ENCODE data around the gene GSTA4.
"Not testable (repeated sequence)": the region's sequence is repeated elsewhere in the genome, so short reads cannot be mapped to it uniquely, and the experiment has no call there.

Gene GSTA4

DNA sequence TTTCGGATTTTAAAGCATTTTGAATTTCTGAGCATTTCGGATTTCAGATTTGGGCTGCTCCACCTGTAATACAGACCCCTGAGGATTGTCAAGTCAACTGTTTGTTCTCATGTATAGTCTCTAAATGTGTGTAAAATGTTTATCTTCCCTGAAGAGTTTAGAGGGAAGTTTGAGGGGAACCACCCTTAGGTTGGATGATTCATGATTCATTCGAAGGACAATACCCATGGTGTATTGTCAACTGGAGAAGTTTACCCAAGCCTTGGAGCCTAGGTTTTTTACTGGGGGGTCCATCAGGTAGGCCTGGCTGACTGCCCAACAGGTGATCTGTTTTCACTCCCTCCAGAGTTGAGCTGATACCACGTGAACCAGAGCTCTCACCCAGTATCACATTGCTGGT is 18.9 kb downstream of the GSTA4 start:
- DNase-seq (ENCODE audit: low read depth, low spot score): no peak

DNA sequence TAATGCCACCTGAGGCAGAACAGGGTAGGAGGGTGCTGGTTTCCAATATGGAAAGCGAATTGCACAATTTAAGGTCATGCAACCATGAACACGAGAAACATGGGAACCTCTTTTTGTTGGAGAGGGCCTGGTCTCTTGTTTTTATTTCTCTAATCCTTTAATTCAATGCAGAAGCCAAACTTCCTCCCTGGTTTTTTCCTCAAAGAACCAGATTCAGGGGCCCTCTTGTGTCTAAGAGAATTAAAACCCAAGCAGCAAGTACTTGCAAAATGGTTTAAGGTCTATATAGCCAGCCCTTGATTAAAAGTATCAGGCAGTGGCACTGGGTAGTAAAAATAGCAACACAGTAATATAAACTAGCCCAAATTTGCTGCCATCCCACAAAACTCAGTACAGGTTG is 19.5 kb downstream of the GSTA4 start:
- DNase-seq (ENCODE audit: low read depth, low spot score): no peak

- DNase-seq (ENCODE audit: low read depth, low spot score): no peak
Observed at GRCh38 chr6:52972989-52973388, 22.1 kb downstream of the GSTA4 start.

DNA sequence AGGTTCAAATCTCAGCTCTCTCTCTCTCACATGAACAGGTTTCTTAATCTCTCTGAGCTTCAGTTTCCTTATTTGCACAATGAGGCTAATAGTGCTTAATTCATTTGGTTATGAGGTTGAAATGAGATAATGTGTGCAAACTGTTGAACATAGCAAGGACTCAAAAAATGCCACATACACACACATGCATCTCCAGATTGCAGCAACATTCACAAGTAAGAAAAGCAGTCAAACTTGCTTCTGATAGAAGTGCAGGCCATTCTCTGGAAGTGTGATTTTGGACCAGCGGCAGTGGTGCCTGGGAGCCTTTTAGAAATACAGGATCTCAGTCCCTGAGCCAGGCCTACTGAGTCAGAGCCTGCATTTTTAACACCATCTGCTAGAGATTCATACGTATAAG is 25.7 kb downstream of the GSTA4 start:
- no peak for DNase-seq (ENCODE audit: low read depth, low spot score)

- no peak for DNase-seq (ENCODE audit: low read depth, low spot score)
Observed at GRCh38 chr6:52966101-52966500, 29.0 kb downstream of the GSTA4 start.

DNA sequence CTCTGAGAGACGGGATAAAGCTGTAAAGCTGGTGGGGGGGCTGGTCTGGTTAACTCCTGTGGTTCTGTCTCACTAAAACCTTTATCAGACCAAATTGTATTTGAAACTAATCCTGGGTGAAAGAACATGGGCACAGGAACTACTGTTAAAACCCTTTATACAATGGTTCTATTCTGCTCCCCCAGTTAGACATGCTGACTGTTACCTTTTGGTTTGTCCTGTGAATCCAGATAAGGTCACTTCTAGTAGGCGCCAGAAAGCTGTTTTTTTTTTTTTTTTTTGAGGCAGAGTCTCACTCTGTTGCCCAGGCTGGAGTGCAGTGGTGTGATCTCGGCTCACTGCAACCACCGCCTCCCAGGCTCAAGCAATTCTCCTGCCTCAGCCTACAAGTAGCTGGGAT is 29.7 kb downstream of the GSTA4 start:
- no peak for DNase-seq (ENCODE audit: low read depth, low spot score)

- no peak for DNase-seq (ENCODE audit: low read depth, low spot score)
Observed at GRCh38 chr6:52964318-52964717, 30.8 kb downstream of the GSTA4 start.

GRCh38 chr6:52962701-52963100 is 32.4 kb downstream of the GSTA4 start:
- no peak for DNase-seq (ENCODE audit: low read depth, low spot score)

- not testable (repeated sequence) for DNase-seq (ENCODE audit: low read depth, low spot score)
Observed at GRCh38 chr6:52961022-52961421, 34.1 kb downstream of the GSTA4 start.

DNA sequence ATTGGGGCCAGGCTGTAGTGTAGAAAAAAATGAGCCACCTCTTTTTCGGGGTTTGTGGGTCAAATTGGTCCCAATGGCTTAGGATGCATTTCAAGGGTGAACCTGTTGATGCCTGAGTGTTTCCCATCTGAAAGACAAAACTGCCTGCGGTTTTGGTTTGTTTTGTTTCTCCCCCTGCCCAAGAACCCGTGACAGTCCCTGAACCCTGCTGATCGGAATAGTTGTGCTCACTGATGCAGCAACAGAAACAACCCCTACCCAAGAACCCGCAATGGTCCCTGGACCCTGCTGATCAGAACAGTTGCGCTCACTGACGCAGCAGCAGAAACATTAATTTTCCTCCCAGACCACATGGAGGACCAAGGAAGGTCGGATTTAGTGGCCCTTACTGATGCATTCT is 34.9 kb downstream of the GSTA4 start:
- not testable (repeated sequence) for DNase-seq (ENCODE audit: low read depth, low spot score)

DNA sequence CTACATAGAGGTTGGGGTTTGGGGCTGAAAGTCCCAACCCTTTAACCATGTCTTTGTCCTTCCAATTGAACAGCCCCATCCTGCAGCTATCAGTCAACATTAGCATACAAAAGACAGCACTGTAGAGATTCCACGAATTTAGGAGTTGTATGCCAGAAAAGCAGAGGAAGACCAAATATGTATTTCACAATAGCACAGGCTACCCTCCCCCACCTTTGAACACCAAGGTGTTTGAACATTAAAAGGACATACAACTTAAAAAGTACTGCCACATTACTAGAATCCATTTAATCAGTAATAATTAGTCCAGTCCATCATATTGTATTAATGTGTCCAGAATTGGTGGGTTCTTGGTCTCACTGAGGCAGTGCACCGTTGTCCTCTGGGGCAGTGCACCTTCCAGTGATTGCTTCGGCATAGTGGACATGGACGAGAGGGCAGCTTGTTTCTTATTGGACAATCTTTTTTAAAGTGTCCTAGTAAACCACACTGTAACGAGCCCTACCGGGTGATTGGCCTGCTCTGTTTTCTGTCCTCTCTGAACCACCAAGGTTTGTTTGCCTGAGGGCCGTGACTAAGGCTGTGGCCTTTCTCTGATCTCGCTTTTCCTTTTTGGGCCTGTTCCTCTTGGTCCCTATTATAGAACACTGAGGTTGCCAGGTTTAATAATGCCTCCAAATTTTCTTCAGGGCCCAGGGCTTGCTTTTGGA is 36.4 kb downstream of the GSTA4 start:
- no peak for DNase-seq (ENCODE audit: low read depth, low spot score)

DNA sequence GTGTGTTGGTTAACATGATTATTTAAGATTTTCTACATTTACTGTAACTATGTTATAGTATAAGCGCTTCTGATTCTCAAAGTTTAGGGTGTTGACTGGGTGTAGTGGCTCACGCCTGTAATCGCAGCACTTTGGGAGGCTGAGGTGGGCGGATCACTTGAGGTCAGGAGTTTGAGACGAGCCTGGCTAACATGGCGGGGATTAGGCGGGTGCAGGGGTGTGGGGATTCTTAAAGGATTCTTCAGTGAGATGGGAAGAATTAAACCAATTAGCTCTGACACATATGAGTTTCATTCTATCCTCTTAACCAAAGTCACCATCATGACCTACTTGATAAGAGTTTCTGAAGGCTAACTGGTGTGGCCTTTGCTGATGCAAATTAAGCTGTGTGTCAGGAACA is 39.2 kb downstream of the GSTA4 start:
- DNase-seq (ENCODE audit: low read depth, low spot score): no peak

GRCh38 chr6:52953911-52954839 is 40.9 kb downstream of the GSTA4 start:
- DNase-seq (ENCODE audit: low read depth, low spot score): no peak

DNA sequence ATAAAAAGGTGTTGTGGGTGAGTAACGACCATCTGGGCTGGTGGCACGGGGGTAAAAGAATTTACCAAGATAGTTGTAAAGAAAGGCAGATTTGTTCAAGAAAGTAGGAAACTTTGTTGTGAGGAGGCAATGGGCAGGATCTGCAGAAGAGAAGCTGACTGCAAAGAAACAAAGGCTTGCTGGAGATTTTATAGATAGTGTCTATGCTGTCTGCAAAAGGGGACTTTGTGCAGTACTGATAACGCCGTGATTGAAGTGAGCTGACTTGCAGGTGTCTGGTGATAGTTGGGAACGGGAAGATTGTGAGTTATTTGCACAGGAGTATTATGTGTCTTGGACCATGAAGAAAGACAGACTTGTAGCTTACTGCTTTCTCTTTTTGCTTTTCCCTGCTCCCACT is 48.8 kb downstream of the GSTA4 start:
- no peak for DNase-seq (ENCODE audit: low read depth, low spot score)

- not testable (repeated sequence) for DNase-seq (ENCODE audit: low read depth, low spot score)
Observed at GRCh38 chr6:52942821-52943220, 52.3 kb downstream of the GSTA4 start.

GRCh38 chr6:52942221-52942620 is 52.9 kb downstream of the GSTA4 start:
- DNase-seq (ENCODE audit: low read depth, low spot score): no peak

GRCh38 chr6:52937908-52938307 is 57.2 kb downstream of the GSTA4 start:
- DNase-seq (ENCODE audit: low read depth, low spot score): no peak

- DNase-seq (ENCODE audit: low read depth, low spot score): no peak
Observed at GRCh38 chr6:52933778-52934177, 61.3 kb downstream of the GSTA4 start.

GRCh38 chr6:52931351-52931750 is 63.7 kb downstream of the GSTA4 start:
- DNase-seq (ENCODE audit: low read depth, low spot score): no peak

DNA sequence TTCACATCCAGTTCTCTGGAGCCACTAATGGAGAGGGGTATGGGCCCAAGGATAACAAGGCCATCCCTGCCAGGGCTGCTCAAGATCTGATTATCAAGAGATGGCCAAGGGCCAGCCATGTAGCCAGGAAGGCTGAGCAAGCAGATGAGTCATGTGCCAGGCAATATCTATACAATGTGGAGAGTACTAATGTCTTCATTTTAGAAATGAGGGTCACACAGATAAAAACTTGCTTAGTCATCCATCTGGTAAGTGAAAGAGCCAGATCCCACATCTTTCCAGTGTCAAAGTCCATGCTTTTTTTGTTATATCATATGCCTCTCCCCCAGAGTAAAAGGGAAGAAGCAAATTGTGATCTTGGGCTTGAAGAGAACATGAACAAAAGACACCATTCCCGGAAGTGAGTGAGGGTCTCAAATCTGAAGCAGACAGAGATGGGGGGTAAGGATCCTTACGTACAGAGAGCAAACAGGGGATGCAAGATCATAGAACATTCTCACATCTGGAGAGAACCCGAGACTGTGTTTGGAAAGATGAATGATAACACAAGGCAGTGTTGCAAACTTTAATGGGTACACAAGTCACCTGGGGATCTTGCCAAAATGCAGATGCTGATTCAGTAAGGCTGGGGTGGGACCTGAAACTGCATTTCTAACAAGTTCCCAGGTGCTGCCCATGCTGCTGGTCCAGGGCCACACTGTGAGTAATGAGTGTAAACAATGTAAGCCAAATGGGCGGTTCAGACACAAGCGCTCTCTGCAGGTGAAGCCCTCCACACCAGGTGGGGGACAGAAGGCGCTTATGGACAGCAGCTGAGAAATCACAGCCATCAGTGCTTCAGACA is 65.5 kb downstream of the GSTA4 start:
- DNase-seq (ENCODE audit: low read depth, low spot score): no peak

Data from activated naive CD8-positive, alpha-beta T cell treated with anti-CD3 and anti-CD28 coated beads, Interleukin-2, amount 50 U/mL, for 16 hours (primary cell).